ENCODE data around the gene IL1RAPL2.
"Not testable (repeated sequence)": the region's sequence is repeated elsewhere in the genome, so short reads cannot be mapped to it uniquely, and the experiment has no call there.

IL1RAPL2 gene

GRCh38 chrX:104854790-104855340 lies 288.9 kb downstream of the IL1RAPL2 start:
- no peak for DNase-seq

- DNase-seq = no peak
These were observed 297.5 kb downstream of the IL1RAPL2 start for GRCh38 chrX:104863466-104863865.

GRCh38 chrX:104864296-104864695 lies 298.3 kb downstream of the IL1RAPL2 start:
- no peak for DNase-seq

GRCh38 chrX:104877504-104877903 lies 311.5 kb downstream of the IL1RAPL2 start:
- DNase-seq = no peak

- no peak for DNase-seq
These were observed 336.1 kb downstream of the IL1RAPL2 start for GRCh38 chrX:104902070-104902469.

GRCh38 chrX:104909694-104910093 lies 343.7 kb downstream of the IL1RAPL2 start:
- DNase-seq = not testable (repeated sequence)

- peak; percentile 0 for DNase-seq
These were observed 347.3 kb downstream of the IL1RAPL2 start for GRCh38 chrX:104913348-104913747.

GRCh38 chrX:104914686-104915085 lies 348.7 kb downstream of the IL1RAPL2 start:
- not testable (repeated sequence) for DNase-seq

- no peak for DNase-seq
These were observed 352.1 kb downstream of the IL1RAPL2 start for GRCh38 chrX:104918122-104918521.

- no peak for DNase-seq
These were observed 355.7 kb downstream of the IL1RAPL2 start for GRCh38 chrX:104921584-104922205.

GRCh38 chrX:104922206-104922621 lies 356.2 kb downstream of the IL1RAPL2 start:
- DNase-seq = peak; percentile 55

GRCh38 chrX:104929324-104929723 lies 363.3 kb downstream of the IL1RAPL2 start:
- DNase-seq = no peak

- no peak for DNase-seq
These were observed 369.6 kb downstream of the IL1RAPL2 start for GRCh38 chrX:104935581-104935980.

GRCh38 chrX:104953251-104953650 lies 387.3 kb downstream of the IL1RAPL2 start:
- no peak for DNase-seq

GRCh38 chrX:104961926-104962325 lies 395.9 kb downstream of the IL1RAPL2 start:
- DNase-seq = no peak

- DNase-seq = no peak
These were observed 402.2 kb downstream of the IL1RAPL2 start for GRCh38 chrX:104968241-104968640.

GRCh38 chrX:104972737-104973136 lies 406.7 kb downstream of the IL1RAPL2 start:
- DNase-seq = no peak

GRCh38 chrX:104987063-104987462 lies 421.1 kb downstream of the IL1RAPL2 start:
- peak; percentile 42 for DNase-seq

GRCh38 chrX:104988038-104988437 lies 422.0 kb downstream of the IL1RAPL2 start:
- DNase-seq = peak; percentile 3

- no peak for DNase-seq
These were observed 429.5 kb downstream of the IL1RAPL2 start for GRCh38 chrX:104995546-104995945.

GRCh38 chrX:105006103-105006502 lies 440.1 kb downstream of the IL1RAPL2 start:
- no peak for DNase-seq

- no peak for DNase-seq
These were observed 441.0 kb downstream of the IL1RAPL2 start for GRCh38 chrX:105006996-105007395.

GRCh38 chrX:105013719-105014118 lies 447.7 kb downstream of the IL1RAPL2 start:
- DNase-seq = no peak

- no peak for DNase-seq
These were observed 451.6 kb downstream of the IL1RAPL2 start for GRCh38 chrX:105017641-105018040.

GRCh38 chrX:105018865-105019264 lies 452.9 kb downstream of the IL1RAPL2 start:
- DNase-seq = no peak

All from fibroblast of skin of abdomen (primary cell).